KMS-11 (cell line): Measurements from ENCODE around the gene HABP4.
A peak's percentile ranks its signal among the peaks of the same experiment; 100 is the strongest.

Experiments
- H2AFZ ChIP-seq: fragments of 200-600 bp; sonication (generic); 2 replicates; pipeline ENCODE4 v1.6.1; 2016; ENCODE audit warnings: antibody characterized with exemption, mixed run types, low read depth
- H3K27ac ChIP-seq: fragments of 200-600 bp; sonication (generic); 2 replicates; pipeline ENCODE4 v1.6.1; 2016; ENCODE audit warnings: mild to moderate bottlenecking, mixed run types
- H3K27me3 ChIP-seq: fragments of 200-600 bp; sonication (generic); 2 replicates; pipeline ENCODE4 v1.6.1; 2017; ENCODE audit warnings: mild to moderate bottlenecking, low read depth, mixed run types, moderate library complexity; ENCODE audit not compliant: insufficient read depth
- H3K36me3 ChIP-seq: fragments of 200-600 bp; sonication (generic); 2 replicates; pipeline ENCODE4 v1.6.1; 2017; ENCODE audit warnings: mild to moderate bottlenecking, mixed run types; ENCODE audit not compliant: insufficient read depth
- H3K4me1 ChIP-seq: fragments of 200-600 bp; sonication (generic); 2 replicates; pipeline ENCODE4 v1.6.1; 2016; ENCODE audit warnings: mild to moderate bottlenecking, low read depth, mixed run types; ENCODE audit not compliant: poor library complexity, severe bottlenecking
- H3K4me2 ChIP-seq: fragments of 200-600 bp; sonication (generic); 2 replicates; pipeline ENCODE4 v1.7.0; 2016; ENCODE audit warnings: mild to moderate bottlenecking, mixed run types
- H3K4me3 ChIP-seq: fragments of 200-600 bp; sonication (generic); IDR thresholded peaks from 2 replicates; pipeline ENCODE4 v1.6.1; 2017; ENCODE audit warnings: low read depth, low read length, mixed read lengths; ENCODE audit not compliant: insufficient read depth
- H3K79me2 ChIP-seq: fragments of 200-600 bp; sonication (generic); 2 replicates; pipeline ENCODE4 v1.6.1; 2016; ENCODE audit warnings: low read depth, mixed run types; ENCODE audit not compliant: insufficient read depth
- H3K9ac ChIP-seq: fragments of 200-600 bp; sonication (generic); 2 replicates; pipeline ENCODE4 v1.6.1; 2016; ENCODE audit warnings: mild to moderate bottlenecking, mixed run types
- H4K20me1 ChIP-seq: fragments of 200-600 bp; sonication (generic); 2 replicates; pipeline ENCODE4 v1.6.1; 2016; ENCODE audit warnings: mild to moderate bottlenecking, mixed run types; ENCODE audit not compliant: insufficient read depth
- TF ChIP-seq, protein P1 (sequence below): fragments of 200-600 bp; sonication (generic); conservative IDR thresholded peaks from 2 replicates; pipeline ENCODE4 v1.6.1; 2017; ENCODE audit warnings: low read depth, mild to moderate bottlenecking, antibody characterized with exemption, low read length, moderate library complexity, mixed read lengths

Gene HABP4

DNA sequence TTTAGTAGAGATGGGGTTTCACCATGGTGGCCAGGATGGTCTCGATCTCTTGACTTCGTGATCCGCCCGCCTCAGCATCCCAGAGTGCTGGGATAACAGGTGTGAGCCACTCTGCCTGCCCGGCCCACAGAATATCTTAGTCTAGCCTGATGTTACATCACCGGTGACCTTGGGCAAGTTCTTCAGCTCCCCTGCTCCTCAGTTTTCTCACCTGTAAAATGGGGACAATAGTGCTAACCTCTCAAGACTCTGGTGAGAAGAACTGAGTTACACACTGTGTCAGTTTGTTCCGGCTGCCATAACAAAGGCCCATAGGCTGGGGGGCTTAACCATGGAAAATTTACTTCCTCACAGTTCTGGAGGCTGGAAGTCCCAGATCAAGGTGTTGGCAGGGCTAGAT lies 12.5 kb upstream of the HABP4 start:
- no peak overlapping the region for H3K4me3 ChIP-seq
- no peak overlapping the region for H3K4me2 ChIP-seq
- no peaks in the 10 kb centered on the region for H3K79me2 ChIP-seq
- no peak overlapping the region for H3K9ac ChIP-seq
- no peaks in the 10 kb centered on the region for H3K36me3 ChIP-seq
- H2AFZ ChIP-seq = no peak overlapping the region
- no peaks in the 10 kb centered on the region for H3K4me1 ChIP-seq
- TF ChIP-seq, protein P1, sequence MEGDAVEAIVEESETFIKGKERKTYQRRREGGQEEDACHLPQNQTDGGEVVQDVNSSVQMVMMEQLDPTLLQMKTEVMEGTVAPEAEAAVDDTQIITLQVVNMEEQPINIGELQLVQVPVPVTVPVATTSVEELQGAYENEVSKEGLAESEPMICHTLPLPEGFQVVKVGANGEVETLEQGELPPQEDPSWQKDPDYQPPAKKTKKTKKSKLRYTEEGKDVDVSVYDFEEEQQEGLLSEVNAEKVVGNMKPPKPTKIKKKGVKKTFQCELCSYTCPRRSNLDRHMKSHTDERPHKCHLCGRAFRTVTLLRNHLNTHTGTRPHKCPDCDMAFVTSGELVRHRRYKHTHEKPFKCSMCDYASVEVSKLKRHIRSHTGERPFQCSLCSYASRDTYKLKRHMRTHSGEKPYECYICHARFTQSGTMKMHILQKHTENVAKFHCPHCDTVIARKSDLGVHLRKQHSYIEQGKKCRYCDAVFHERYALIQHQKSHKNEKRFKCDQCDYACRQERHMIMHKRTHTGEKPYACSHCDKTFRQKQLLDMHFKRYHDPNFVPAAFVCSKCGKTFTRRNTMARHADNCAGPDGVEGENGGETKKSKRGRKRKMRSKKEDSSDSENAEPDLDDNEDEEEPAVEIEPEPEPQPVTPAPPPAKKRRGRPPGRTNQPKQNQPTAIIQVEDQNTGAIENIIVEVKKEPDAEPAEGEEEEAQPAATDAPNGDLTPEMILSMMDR = no peak
- H3K27ac ChIP-seq = no peak overlapping the region
- H3K27me3 ChIP-seq = no peaks in the 10 kb centered on the region
- H4K20me1 ChIP-seq = no peaks in the 10 kb centered on the region

DNA sequence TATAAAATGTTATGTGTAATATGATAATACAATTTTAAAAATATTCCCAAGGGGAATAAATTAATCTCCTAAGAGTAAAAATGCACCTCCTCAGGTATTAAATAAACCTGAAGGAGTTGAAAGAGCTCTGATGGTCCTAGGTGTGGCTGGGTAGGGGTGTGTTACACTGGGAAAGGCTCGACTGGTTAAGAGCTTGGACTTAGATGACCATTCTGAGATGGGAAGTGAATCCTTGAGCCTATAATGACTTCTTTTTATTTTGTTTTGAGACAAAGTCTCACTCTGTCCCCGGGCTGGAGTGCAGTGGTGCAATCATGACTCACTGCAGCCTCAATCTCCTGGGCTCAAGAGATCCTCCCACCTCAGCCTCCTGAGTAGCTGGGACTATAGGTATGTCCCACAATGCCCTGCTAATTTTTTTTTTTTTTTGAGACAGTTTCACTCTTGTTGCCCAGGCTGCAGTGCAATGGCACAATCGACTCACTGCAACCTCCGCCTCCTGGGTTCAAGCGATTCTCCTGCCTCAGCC lies 9.2 kb upstream of the HABP4 start:
- TF ChIP-seq, protein P1 = no peak

DNA sequence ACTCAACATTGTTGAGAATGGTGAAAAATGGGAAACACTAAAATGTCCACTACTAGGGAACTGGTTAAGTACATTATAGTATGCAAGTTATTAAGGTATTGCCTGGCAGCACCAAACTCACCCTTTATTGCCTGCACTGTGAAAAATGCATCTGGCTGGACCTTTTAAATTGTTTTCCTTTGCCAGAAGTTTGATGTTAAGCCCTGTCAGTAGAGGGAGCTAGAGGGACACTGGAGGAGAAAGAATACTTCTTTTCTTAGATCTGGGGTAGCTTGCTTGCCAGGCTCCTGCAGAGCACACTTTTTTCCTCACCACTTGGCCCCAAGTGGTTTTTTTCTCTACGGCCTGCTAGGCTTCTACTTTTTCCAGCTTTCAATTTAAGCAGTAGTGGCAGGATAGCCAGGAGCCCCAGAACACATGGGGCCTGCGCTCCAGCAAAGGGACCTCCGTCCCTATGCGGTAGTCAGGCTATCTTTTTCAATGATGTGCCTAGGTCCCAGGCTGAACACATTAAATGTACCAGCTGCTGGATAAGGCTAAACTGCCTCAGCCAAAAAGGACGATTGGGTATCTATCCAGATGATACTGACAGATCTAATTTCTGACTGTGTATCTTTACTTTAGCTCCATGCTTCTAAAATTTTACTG lies 8.0 kb upstream of the HABP4 start:
- Histone ChIP-seq H3K4me2 (no peak overlapping the region), H3K79me2 (no peaks in the 10 kb centered on the region), H3K9ac (no peak overlapping the region), H3K27ac (no peak overlapping the region), H2AFZ (no peak overlapping the region), H3K4me3 (no peak overlapping the region), H4K20me1 (no peaks in the 10 kb centered on the region), H3K4me1 (no peaks in the 10 kb centered on the region), H3K36me3 (no peaks in the 10 kb centered on the region), H3K27me3 (no peaks in the 10 kb centered on the region)
- TF ChIP-seq, protein P1 = peak; percentile 59

More for the DNA sequence above, 9.2 kb upstream of the HABP4 start:
- no peak overlapping the region for H3K4me3 ChIP-seq
- no peaks in the 10 kb centered on the region for H3K79me2 ChIP-seq
- H2AFZ ChIP-seq = no peak overlapping the region
- no peak overlapping the region for H3K9ac ChIP-seq
- H3K27ac ChIP-seq = no peak overlapping the region
- H3K36me3 ChIP-seq = no peaks in the 10 kb centered on the region
- H3K4me2 ChIP-seq = no peak overlapping the region
- H3K27me3 ChIP-seq = no peaks in the 10 kb centered on the region
- H3K4me1 ChIP-seq = no peaks in the 10 kb centered on the region
- H4K20me1 ChIP-seq = no peaks in the 10 kb centered on the region

DNA sequence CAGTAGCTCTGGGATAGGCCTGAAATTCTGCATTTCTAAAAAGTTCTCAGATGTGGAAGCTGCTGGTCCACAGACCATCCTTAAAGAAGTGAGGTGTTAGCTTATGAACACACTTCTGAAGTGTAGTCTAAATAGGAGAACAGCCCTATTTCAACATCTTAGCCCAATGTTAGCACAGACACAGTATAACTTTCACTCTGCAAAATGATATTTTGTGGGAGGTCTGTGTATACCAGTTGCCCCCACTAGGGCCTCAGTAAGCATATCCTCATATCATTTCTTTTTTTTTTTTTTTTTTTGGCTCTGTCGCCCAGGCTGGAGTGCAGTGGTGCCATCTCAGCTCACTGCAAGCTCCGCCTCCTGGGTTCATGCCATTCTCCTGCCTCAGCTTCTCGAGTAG lies 7.5 kb upstream of the HABP4 start:
- Histone ChIP-seq H2AFZ (no peak overlapping the region), H4K20me1 (no peaks in the 10 kb centered on the region), H3K9ac (no peak overlapping the region), H3K4me3 (no peak overlapping the region), H3K36me3 (no peaks in the 10 kb centered on the region), H3K4me1 (no peaks in the 10 kb centered on the region), H3K27ac (no peak overlapping the region), H3K27me3 (no peaks in the 10 kb centered on the region), H3K79me2 (no peaks in the 10 kb centered on the region), H3K4me2 (no peak overlapping the region)
- TF ChIP-seq, protein P1 = no peak
